Measurements from ENCODE around the gene NRIP1.

- TF ChIP-seq CTCF (IDR thresholded peaks at IDR 0.05; ENCODE audit: insufficient read depth, low read length, poor library complexity, severe bottlenecking) = no peak
- no peak for TF ChIP-seq EZH2phosphoT487 (conservative IDR thresholded peaks at IDR 0.05; ENCODE audit: low read length)
Measured at GRCh38 chr21:15020797-15021196, 44.0 kb downstream of the NRIP1 start.

All from SU-DHL-6 (cell line).